HUES6 (cell line): ENCODE data around the gene PLEKHA4.
"Not testable (repeated sequence)": the region's sequence is repeated elsewhere in the genome, so short reads cannot be mapped to it uniquely, and the experiment has no call there.

ENCODE experiments used
- H3K27ac ChIP-seq: 2 replicates; pipeline ENCODE4 v1.7.0; 2013; ENCODE audit warnings: low read depth, mild to moderate bottlenecking, low read length, inconsistent platforms
- H3K27me3 ChIP-seq: 2 replicates; pipeline ENCODE4 v1.6.1; 2013; ENCODE audit warnings: low read length; ENCODE audit not compliant: control insufficient read depth, insufficient read depth
- H3K36me3 ChIP-seq: 2 replicates; pipeline ENCODE4 v1.6.1; 2013; ENCODE audit warnings: low read length; ENCODE audit not compliant: control insufficient read depth, insufficient read depth
- H3K4me1 ChIP-seq: 2 replicates; pipeline ENCODE4 v1.6.1; 2013; ENCODE audit warnings: low read length; ENCODE audit not compliant: control insufficient read depth, insufficient read depth
- H3K4me3 ChIP-seq: 2 replicates; pipeline ENCODE4 v1.5.1; 2013; ENCODE audit warnings: low read depth, low read length
- H3K9ac ChIP-seq: one replicate; pipeline ENCODE4 v1.6.1; 2013; ENCODE audit warnings: mild to moderate bottlenecking, low read length
- H3K9me3 ChIP-seq: 2 replicates; pipeline ENCODE4 v1.6.1; 2013; ENCODE audit warnings: low read depth, low read length; ENCODE audit not compliant: control insufficient read depth, insufficient read depth

PLEKHA4 gene

GRCh38 chr19:48902291-48902690, 33.9 kb upstream of the PLEKHA4 start:
- H3K4me3 ChIP-seq, H3K9ac ChIP-seq, H3K27me3 ChIP-seq, H3K27ac ChIP-seq, H3K9me3 ChIP-seq, H3K4me1 ChIP-seq: not testable (repeated sequence)
- H3K36me3 ChIP-seq, result peaks cover 33% of the 10 kb centered on the region

GRCh38 chr19:48900477-48901406, 32.3 kb upstream of the PLEKHA4 start:
- Histone ChIP-seq H3K9me3 (no peaks in the 10 kb centered on the region), H3K27ac (no peak overlapping the region), H3K4me3 (peak overlapping the region; percentile 81), H3K9ac (peak overlapping the region; percentile 66), H3K4me1 (no peaks in the 10 kb centered on the region), H3K27me3 (no peaks in the 10 kb centered on the region), H3K36me3 (peaks cover 22% of the 10 kb centered on the region)

- Histone ChIP-seq H3K4me1 (no peaks in the 10 kb centered on the region), H3K4me3 (peak within 1 kb of the TSS; percentile 81), H3K27me3 (no peaks in the 10 kb centered on the region), H3K9ac (peak within 1 kb of the TSS; percentile 66), H3K27ac (no peak within 1 kb of the TSS), H3K36me3 (peaks cover 15% of the 10 kb centered on the region), H3K9me3 (no peaks in the 10 kb centered on the region)
These were observed 31.5 kb upstream of the PLEKHA4 start, which contains the start of gene NUCB1 for GRCh38 chr19:48899781-48900476. Gene NUCB1, plus strand, starts transcription at chr19:48900312. Its CDS starts 485 bp downstream, at chr19:48900797.

- H3K27ac ChIP-seq, H3K9ac ChIP-seq, H3K27me3 ChIP-seq, H3K9me3 ChIP-seq, H3K4me1 ChIP-seq, H3K36me3 ChIP-seq: not testable (repeated sequence)
- H3K4me3 ChIP-seq, result peak overlapping the region; percentile 81
These were observed 31.0 kb upstream of the PLEKHA4 start for GRCh38 chr19:48899386-48899749.

DNA sequence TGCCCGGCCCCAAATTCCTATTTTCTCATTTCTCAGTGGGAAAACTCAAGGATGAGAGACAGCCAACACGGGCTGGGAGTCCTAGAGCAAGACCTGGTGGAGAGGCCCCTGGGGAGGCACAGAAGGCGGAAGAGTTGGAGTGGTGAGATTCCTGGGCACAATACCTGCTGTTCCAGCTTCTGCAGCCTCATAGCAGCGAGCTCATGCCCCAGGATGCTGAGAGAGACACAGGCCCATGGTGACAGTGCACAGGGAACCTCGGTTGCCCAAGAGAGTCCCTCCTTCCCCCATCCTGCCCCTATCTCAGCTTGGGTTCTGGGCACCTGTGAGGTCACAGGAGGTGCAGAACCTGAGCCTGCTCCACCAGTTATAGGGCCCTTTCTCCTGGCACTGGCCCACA, 28.8 kb upstream of the PLEKHA4 start:
- H3K4me3 ChIP-seq, result no peak overlapping the region
- H3K9me3 ChIP-seq, result no peaks in the 10 kb centered on the region
- no peaks in the 10 kb centered on the region for H3K27me3 ChIP-seq
- no peak overlapping the region for H3K9ac ChIP-seq
- H3K27ac ChIP-seq, result no peak overlapping the region
- H3K4me1 ChIP-seq, result no peaks in the 10 kb centered on the region
- peaks cover 5% of the 10 kb centered on the region for H3K36me3 ChIP-seq

GRCh38 chr19:48896191-48896720, 27.8 kb upstream of the PLEKHA4 start:
- H3K9me3 ChIP-seq, result no peaks in the 10 kb centered on the region
- H3K36me3 ChIP-seq, result no peaks in the 10 kb centered on the region
- no peak overlapping the region for H3K9ac ChIP-seq
- H3K4me3 ChIP-seq, result peak overlapping the region; percentile 39
- H3K27ac ChIP-seq, result no peak overlapping the region
- no peaks in the 10 kb centered on the region for H3K4me1 ChIP-seq
- H3K27me3 ChIP-seq, result no peaks in the 10 kb centered on the region

- H3K27me3 ChIP-seq, result no peaks in the 10 kb centered on the region
- H3K4me3 ChIP-seq, result no peak overlapping the region
- no peak overlapping the region for H3K9ac ChIP-seq
- no peaks in the 10 kb centered on the region for H3K4me1 ChIP-seq
- H3K9me3 ChIP-seq, result no peaks in the 10 kb centered on the region
- H3K36me3 ChIP-seq, result no peaks in the 10 kb centered on the region
- no peak overlapping the region for H3K27ac ChIP-seq
These were observed 26.8 kb upstream of the PLEKHA4 start for GRCh38 chr19:48895226-48895625.

DNA sequence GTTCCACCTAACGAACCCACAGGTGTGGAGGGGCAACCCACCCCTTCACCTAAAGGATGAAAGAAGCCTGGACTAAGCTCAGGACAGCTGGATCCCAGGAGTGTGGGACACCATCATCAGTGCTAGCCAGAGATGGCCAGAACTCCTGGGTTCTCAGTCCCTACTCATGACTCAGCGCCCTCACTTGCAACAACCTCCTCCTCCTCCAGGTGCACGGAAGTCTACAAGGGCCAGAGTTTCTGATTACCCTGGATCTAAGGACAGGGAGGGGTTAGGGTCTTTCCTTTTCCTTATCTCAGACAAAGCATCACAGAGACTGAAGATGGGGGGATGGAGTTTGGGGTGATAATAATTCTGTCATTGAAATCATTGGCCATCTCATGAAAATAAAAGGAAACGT, 22.1 kb upstream of the PLEKHA4 start:
- no peak overlapping the region for H3K27ac ChIP-seq
- H3K4me1 ChIP-seq, result no peaks in the 10 kb centered on the region
- H3K9ac ChIP-seq, result no peak overlapping the region
- no peak overlapping the region for H3K4me3 ChIP-seq
- H3K9me3 ChIP-seq, result no peaks in the 10 kb centered on the region
- H3K27me3 ChIP-seq, result no peaks in the 10 kb centered on the region
- H3K36me3 ChIP-seq, result no peaks in the 10 kb centered on the region

DNA sequence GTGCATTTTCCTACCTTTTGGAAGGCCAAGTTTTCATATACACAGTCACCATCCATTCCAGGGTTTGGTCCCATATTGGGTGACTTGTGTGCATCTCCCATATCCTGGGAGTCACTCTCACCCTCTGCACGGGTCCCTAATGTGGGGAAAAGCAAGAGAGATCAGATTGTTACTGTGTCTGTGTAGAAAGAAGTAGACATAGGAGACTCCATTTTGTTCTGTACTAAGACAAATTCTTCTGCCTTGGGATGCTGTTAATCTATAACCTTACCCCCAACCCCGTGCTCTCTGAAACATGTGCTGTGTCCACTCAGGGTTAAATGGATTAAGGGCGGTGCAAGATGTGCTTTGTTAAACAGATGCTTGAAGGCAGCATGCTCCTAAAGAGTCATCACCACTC, 21.1 kb upstream of the PLEKHA4 start:
- not testable (repeated sequence) for H3K36me3 ChIP-seq, H3K4me3 ChIP-seq, H3K27ac ChIP-seq, H3K27me3 ChIP-seq, H3K4me1 ChIP-seq, H3K9me3 ChIP-seq, H3K9ac ChIP-seq

DNA sequence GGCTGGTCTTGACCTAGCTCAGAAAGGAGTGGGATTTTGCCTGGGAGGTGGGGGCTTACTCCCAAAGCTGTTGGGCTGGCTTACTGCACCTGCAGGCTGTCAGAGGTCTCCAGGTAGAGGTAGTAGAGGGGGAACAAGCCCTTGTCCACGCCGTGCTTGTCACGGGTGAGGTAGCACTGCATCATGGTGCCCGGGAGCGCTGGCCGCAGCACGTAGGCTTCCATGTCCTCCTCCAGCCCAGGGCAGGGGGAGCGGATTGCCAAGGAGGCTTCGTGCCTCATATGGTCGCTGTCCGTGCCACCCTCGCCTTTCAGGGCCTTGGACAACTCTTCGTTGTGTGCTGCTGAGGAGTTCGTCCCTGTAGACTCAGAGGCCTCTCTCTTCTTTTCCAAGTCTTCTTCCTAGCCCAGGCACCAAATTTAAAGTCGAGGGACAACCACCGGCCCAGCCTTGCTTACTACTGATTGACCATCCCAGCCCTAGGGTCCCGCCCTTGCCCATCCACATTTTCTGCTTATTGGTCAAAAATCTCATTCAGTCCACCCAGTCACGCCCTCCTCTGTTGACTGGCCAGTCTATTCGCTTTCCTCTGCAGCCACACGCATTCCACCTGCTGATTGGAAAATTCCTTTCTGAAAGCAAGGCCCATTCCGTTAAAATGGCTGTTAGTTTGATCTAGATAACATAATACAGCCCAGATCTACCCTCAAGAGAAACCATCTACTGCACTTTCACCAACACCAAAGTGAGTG, 19.6 kb upstream of the PLEKHA4 start:
- H3K27me3 ChIP-seq, result no peaks in the 10 kb centered on the region
- no peaks in the 10 kb centered on the region for H3K4me1 ChIP-seq
- no peaks in the 10 kb centered on the region for H3K9me3 ChIP-seq
- no peaks in the 10 kb centered on the region for H3K36me3 ChIP-seq
- H3K27ac ChIP-seq, result no peak overlapping the region
- H3K9ac ChIP-seq, result no peak overlapping the region
- H3K4me3 ChIP-seq, result no peak overlapping the region
